Stimulated activated CD8-positive, alpha-beta memory T cell treated with anti-CD3 and anti-CD28 coated beads, Interleukin-2, amount 100 ng/mL, for 48 hours (primary cell): ENCODE data around the gene ACSM3.
A peak's percentile ranks its signal among the peaks of the same experiment; 100 is the strongest.
"Not testable (repeated sequence)": the region's sequence is repeated elsewhere in the genome, so short reads cannot be mapped to it uniquely, and the experiment has no call there.

Experiments
- DNase-seq, 2 donors: peaks; one replicate each; pipeline ENCODE4 v3.0.0-alpha.2; 2020; ENCODE audit warnings: low read depth in 2 of 2

Gene ACSM3

GRCh38 chr16:20805684-20806167, 41.9 kb downstream of the ACSM3 start:
- not testable (repeated sequence) for DNase-seq

GRCh38 chr16:20806168-20807050, 42.6 kb downstream of the ACSM3 start, which contains the start of the genes ERI2 and REXO5:
ERI2 (minus strand) TSS chr16:20806472; CDS start chr16:20806430, 42 bp downstream.
REXO5 (plus strand) TSS chr16:20806527; CDS start chr16:20806954, 427 bp downstream.
- DNase-seq = peak; percentile 63 to 76

GRCh38 chr16:20807862-20808261, 44.0 kb downstream of the ACSM3 start:
- no peak for DNase-seq

- DNase-seq = no peak
Observed at GRCh38 chr16:20811889-20812439, 48.1 kb downstream of the ACSM3 start.

- DNase-seq = no peak
Observed at GRCh38 chr16:20812510-20812909, 48.7 kb downstream of the ACSM3 start.

GRCh38 chr16:20814784-20815183, 51.0 kb downstream of the ACSM3 start:
- no peak for DNase-seq

GRCh38 chr16:20818929-20819585, 55.2 kb downstream of the ACSM3 start:
- DNase-seq = no peak

- no peak for DNase-seq
Observed at GRCh38 chr16:20821682-20822081, 57.9 kb downstream of the ACSM3 start.

- DNase-seq = no peak
Observed at GRCh38 chr16:20822521-20823325, 58.9 kb downstream of the ACSM3 start.

GRCh38 chr16:20826039-20826566, 62.3 kb downstream of the ACSM3 start:
- DNase-seq = no peak

- no peak for DNase-seq
Observed at GRCh38 chr16:20829536-20829935, 65.7 kb downstream of the ACSM3 start.

GRCh38 chr16:20830372-20830771, 66.6 kb downstream of the ACSM3 start:
- no peak for DNase-seq

- DNase-seq = no peak
Observed at GRCh38 chr16:20833086-20833485, 69.3 kb downstream of the ACSM3 start.

GRCh38 chr16:20838240-20838639, 74.4 kb downstream of the ACSM3 start:
- DNase-seq = no peak

GRCh38 chr16:20839504-20839903, 75.7 kb downstream of the ACSM3 start:
- no peak for DNase-seq

GRCh38 chr16:20844054-20844453, 80.2 kb downstream of the ACSM3 start:
- DNase-seq = no peak

GRCh38 chr16:20844588-20844987, 80.8 kb downstream of the ACSM3 start:
- DNase-seq = no peak

GRCh38 chr16:20846030-20846429, 82.2 kb downstream of the ACSM3 start:
- DNase-seq = no peak

- DNase-seq = no peak
Observed at GRCh38 chr16:20846551-20846950, 82.7 kb downstream of the ACSM3 start.
